ENCODE data around the gene IQCM. TPM values are rescaled to one million over a fixed set of nuclear protein-coding genes. Genes with fewer than 3 reads are reported as not detected.

Gene IQCM
- polyA plus RNA-seq, 2 of the 4 experiments (the other 2 are of a cell fraction) = 0.05 TPM; not detected in 1

- DNase-seq (ENCODE audit: low read depth in 1 of 2, low spot score in 1 of 2) (no peak), ATAC-seq (no peak), FAIRE-seq (no peak)
- H3K27ac ChIP-seq = no peak overlapping the region
- no peaks in the 10 kb centered on the region for H3K4me1 ChIP-seq
- WGBS (ENCODE audit: missing lambda C conversion rate) = 42% methylated on average over 2 of the region's 2 CpGs
- no peak overlapping the region for H3K4me2 ChIP-seq
- ChIA-PET POLR2A (no interaction called here), CTCF (no interaction called here)
- TF ChIP-seq USF2 (IDR thresholded peaks at IDR 0.05) (no peak), TP53 (CRISPR knock-in tag; IDR thresholded peaks at IDR 0.05) (no peak), PBX3 (IDR thresholded peaks at IDR 0.05) (no peak), JUN (IDR thresholded peaks at IDR 0.05) (no peak), SMC3 (IDR thresholded peaks at IDR 0.05) (no peak), GATA3 (IDR thresholded peaks at IDR 0.05; ENCODE audit: borderline replicate concordance) (no peak), EHF (CRISPR knock-in tag; IDR thresholded peaks at IDR 0.05) (no peak), EP300 (IDR thresholded peaks at IDR 0.05) (no peak), HEYL (CRISPR knock-in tag; IDR thresholded peaks at IDR 0.05) (no peak), HOXA7 (CRISPR knock-in tag; IDR thresholded peaks at IDR 0.05) (no peak)
- no peak overlapping the region for H3K4me3 ChIP-seq
- no peaks in the 10 kb centered on the region for H3K9me3 ChIP-seq
Observed at GRCh38 chr4:149500806-149501205, 314.8 kb downstream of the IQCM start.

DNA sequence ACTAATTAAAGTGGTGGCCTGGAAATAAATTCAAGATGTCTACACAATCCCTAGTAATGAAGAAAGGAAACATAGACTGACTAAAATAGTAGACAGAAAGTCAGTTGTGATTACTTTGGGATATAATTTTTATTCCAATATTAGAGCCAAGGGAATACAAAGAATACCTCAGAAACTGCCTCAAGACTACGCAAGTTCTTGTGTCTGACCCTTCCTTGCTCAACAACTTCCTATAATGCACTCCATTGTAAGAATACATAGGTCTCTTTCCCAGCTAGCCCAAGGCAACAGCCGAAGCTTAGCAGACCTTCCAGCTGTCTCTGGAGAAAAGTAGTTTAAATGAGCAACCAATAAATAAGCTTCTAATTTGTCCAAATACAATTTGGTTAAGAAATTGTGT is 315.9 kb downstream of the IQCM start:
- ChIA-PET CTCF (no interaction called here), POLR2A (no interaction called here)
- no peaks in the 10 kb centered on the region for H3K4me1 ChIP-seq
- DNase-seq (ENCODE audit: low read depth in 1 of 2, low spot score in 1 of 2) = no peak
- no peak for ATAC-seq
- 29% methylated on average over 2 of the region's 2 CpGs for WGBS (ENCODE audit: missing lambda C conversion rate)
- FAIRE-seq = no peak
- no peak overlapping the region for H3K27ac ChIP-seq
- H3K9me3 ChIP-seq = no peaks in the 10 kb centered on the region
- H3K4me3 ChIP-seq = no peak overlapping the region
- TF ChIP-seq, protein P1, sequence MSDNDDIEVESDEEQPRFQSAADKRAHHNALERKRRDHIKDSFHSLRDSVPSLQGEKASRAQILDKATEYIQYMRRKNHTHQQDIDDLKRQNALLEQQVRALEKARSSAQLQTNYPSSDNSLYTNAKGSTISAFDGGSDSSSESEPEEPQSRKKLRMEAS (IDR thresholded peaks at IDR 0.05) = no peak
- TF ChIP-seq PBX3 (IDR thresholded peaks at IDR 0.05) (no peak), RFX5 (IDR thresholded peaks at IDR 0.05) (no peak), BHLHE40 (IDR thresholded peaks at IDR 0.05; ENCODE audit: low read depth, low read length) (no peak), ZSCAN20 (CRISPR knock-in tag; IDR thresholded peaks at IDR 0.05) (no peak), POLR2A (IDR thresholded peaks at IDR 0.05; ENCODE audit: low read length) (no peak), EP300 (IDR thresholded peaks at IDR 0.05) (no peak), EHF (CRISPR knock-in tag; IDR thresholded peaks at IDR 0.05) (no peak), FOSB (CRISPR knock-in tag; IDR thresholded peaks at IDR 0.05) (no peak)
- H3K4me2 ChIP-seq = no peak overlapping the region

DNA sequence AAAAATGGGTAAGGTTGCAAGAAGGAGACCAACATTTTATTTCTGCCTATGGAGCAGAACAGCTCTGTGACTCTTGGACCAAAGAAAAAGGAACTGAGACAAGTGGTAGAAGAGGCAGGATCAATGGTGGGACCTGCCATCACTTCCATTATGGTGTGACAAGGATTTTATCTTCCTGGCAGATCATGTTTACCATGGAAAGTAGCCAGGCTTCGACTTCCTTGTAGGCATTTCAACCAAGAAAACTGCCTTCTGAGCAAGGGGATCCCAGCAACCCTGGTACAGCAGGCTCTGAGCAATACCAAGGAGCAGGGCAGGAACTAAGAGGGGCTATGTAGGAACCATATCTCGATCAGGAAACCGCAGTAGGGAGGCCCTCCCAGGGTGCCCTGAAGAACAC is 317.4 kb downstream of the IQCM start:
- H3K9me3 ChIP-seq = no peaks in the 10 kb centered on the region
- CTCF ChIA-PET = no interaction called here
- no peak for FAIRE-seq
- H3K4me1 ChIP-seq = 0 out of 3 replicates have a peak, but pooled peaks cover 1% of the 10 kb centered on the region
- H3K4me2 ChIP-seq = no peak overlapping the region
- no peak overlapping the region for H3K4me3 ChIP-seq
- POLR2A ChIA-PET = no interaction called here
- no peak for DNase-seq (ENCODE audit: low read depth in 1 of 2, low spot score in 1 of 2)
- H3K27ac ChIP-seq = no peak overlapping the region
- ATAC-seq = no peak
- WGBS (ENCODE audit: missing lambda C conversion rate) = 12% methylated on average over 3 of the region's 3 CpGs
- TF ChIP-seq TFCP2L1 (CRISPR knock-in tag; IDR thresholded peaks at IDR 0.05) = no peak
- no peak for TF ChIP-seq HDAC2 (IDR thresholded peaks at IDR 0.05)
- TF ChIP-seq, protein P2, sequence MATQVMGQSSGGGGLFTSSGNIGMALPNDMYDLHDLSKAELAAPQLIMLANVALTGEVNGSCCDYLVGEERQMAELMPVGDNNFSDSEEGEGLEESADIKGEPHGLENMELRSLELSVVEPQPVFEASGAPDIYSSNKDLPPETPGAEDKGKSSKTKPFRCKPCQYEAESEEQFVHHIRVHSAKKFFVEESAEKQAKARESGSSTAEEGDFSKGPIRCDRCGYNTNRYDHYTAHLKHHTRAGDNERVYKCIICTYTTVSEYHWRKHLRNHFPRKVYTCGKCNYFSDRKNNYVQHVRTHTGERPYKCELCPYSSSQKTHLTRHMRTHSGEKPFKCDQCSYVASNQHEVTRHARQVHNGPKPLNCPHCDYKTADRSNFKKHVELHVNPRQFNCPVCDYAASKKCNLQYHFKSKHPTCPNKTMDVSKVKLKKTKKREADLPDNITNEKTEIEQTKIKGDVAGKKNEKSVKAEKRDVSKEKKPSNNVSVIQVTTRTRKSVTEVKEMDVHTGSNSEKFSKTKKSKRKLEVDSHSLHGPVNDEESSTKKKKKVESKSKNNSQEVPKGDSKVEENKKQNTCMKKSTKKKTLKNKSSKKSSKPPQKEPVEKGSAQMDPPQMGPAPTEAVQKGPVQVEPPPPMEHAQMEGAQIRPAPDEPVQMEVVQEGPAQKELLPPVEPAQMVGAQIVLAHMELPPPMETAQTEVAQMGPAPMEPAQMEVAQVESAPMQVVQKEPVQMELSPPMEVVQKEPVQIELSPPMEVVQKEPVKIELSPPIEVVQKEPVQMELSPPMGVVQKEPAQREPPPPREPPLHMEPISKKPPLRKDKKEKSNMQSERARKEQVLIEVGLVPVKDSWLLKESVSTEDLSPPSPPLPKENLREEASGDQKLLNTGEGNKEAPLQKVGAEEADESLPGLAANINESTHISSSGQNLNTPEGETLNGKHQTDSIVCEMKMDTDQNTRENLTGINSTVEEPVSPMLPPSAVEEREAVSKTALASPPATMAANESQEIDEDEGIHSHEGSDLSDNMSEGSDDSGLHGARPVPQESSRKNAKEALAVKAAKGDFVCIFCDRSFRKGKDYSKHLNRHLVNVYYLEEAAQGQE (IDR thresholded peaks at IDR 0.05) = no peak
- TF ChIP-seq CBX8 (IDR thresholded peaks at IDR 0.05) = no peak
- TF ChIP-seq USF2 (IDR thresholded peaks at IDR 0.05) = no peak
- TF ChIP-seq CHD4 (IDR thresholded peaks at IDR 0.05; ENCODE audit: borderline replicate concordance) = no peak
- TF ChIP-seq FOSL2 (IDR thresholded peaks at IDR 0.05) = no peak
- no peak for TF ChIP-seq FOSL2 (CRISPR knock-in tag; IDR thresholded peaks at IDR 0.05)
- no peak for TF ChIP-seq ZC3H11A (IDR thresholded peaks at IDR 0.05)
- no peak for TF ChIP-seq HES2 (IDR thresholded peaks at IDR 0.05)
- TF ChIP-seq PHF8 (IDR thresholded peaks at IDR 0.05; ENCODE audit: borderline replicate concordance, low read depth) = no peak
- no peak for TF ChIP-seq ZNF302 (CRISPR knock-in tag; IDR thresholded peaks at IDR 0.05)
- TF ChIP-seq PBX3 (IDR thresholded peaks at IDR 0.05) = no peak
- TF ChIP-seq RNF2 (IDR thresholded peaks at IDR 0.05; ENCODE audit: borderline replicate concordance, low read depth) = no peak

All from A549 (cell line).